Astrocyte of the hippocampus (primary cell): ENCODE measurements around the gene DOLPP1.
A peak's percentile ranks its signal among the peaks of the same experiment; 100 is the strongest.
"Not testable (repeated sequence)": the region's sequence is repeated elsewhere in the genome, so short reads cannot be mapped to it uniquely, and the experiment has no call there.

ENCODE experiments used
- DNase-seq: peaks from one replicate; pipeline ENCODE4 v3.0.0; 2011; ENCODE audit warnings: low read depth, low spot score

DOLPP1 gene, protein sequence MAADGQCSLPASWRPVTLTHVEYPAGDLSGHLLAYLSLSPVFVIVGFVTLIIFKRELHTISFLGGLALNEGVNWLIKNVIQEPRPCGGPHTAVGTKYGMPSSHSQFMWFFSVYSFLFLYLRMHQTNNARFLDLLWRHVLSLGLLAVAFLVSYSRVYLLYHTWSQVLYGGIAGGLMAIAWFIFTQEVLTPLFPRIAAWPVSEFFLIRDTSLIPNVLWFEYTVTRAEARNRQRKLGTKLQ

DNA sequence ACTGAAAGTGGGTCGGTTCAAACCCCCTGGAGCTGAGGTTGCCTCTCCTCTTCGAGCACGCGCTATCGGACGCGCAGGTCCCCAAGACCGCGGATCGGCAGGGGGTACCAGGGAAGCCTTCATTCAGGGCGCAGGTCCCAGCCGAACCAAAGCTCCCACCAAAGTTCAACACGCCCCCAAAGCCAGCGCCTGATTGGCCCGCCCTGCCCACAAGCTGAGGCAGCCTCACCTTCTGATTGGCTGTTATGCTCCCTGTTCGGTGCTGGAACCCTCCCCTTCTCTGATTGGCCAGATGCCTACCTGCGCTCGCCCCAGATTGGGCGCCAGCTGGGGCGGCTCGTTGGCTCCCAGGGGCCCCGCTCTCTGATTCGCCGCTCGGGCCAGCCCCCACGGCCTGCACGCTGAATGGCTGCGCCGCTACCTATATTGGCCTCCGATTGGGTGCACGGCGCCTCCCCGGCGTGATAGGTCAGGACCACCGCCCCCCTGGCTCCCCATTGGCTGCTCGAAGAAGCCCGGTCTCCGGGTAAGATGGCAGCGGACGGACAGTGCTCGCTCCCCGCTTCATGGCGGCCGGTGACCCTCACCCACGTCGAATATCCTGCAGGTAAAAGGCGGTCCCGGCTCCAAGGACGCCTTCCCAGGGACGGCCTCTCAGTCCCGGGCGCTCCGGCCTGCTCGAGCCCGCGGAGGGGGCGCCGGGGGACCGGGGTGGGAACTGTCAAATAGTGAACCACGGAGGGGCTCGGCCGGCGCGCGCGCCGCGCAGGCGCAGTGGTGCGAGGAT lies at the start of gene DOLPP1:
TSS of gene DOLPP1 (plus strand) at position 511 of the 787 bp plus-strand sequence. CDS start at position 532, 21 bp downstream.
- peak; percentile 100 for DNase-seq

DNA sequence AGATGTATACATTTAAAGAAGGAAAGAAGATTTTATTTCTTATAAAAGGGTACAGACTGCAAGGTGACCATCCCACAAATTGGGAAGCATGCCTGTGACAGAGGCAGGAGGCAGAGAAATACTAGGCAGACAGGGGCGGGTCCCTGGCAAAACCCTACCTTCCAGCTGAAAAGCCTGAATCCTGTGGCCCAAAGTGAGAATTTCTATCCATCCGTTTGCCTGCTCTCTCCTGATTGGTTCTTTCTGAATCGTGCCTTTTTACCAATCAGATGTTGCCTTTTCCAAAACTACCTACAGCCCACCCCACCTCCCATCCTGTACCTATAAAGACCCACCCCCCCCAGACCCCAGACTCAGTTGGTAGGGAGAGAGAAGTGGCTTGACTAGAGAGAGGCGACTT lies 49.4 kb upstream of the DOLPP1 start:
- DNase-seq = no peak

DNA sequence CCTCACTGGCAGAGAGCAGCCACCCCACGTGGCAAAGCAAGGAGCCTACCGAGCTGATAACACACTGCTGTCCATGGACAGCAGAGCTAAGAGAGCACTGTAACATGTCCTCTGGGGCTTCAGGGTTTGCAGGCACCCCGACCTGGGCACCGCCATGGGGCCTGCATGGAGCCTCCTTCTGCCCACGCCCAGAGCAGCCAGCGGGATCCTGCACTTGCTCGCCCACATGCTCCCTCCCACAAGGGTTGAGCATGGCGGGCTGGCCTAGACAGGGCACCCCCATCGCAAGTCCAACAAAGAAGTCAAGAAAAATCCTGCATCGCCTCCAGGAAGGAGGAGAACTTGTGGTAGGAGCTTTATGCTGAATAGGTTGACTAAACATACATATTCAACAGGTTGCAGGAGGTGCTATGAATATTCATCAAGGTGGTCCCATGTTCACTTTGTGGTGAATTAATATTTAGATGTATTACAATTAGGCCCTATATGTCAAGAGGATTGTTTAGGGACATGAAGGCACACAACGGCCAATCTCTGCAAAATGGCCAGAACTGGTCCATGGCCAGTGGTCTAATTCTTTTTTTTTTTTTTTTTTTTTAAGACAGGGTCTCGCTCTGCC lies 48.3 kb upstream of the DOLPP1 start:
- no peak for DNase-seq

DNA sequence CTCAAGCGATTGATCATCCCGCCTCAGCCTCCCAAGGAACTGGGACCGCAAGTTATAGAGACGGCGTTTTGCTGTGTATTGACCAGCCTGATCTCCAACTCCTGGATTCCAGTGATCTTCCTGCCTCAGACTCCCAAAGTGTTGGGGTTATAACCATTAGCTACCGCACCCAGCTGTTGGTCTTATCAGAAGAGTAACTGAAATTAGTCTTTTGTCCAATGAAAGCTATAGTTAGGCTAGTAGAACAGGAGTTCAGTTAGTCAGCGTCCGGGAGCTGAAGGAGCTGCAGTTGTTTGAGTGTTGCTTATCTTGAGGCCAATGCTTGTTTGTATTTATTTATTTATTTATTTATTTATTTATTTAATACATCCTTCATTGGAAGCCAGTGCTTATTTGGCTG lies 47.7 kb upstream of the DOLPP1 start:
- no peak for DNase-seq

DNA sequence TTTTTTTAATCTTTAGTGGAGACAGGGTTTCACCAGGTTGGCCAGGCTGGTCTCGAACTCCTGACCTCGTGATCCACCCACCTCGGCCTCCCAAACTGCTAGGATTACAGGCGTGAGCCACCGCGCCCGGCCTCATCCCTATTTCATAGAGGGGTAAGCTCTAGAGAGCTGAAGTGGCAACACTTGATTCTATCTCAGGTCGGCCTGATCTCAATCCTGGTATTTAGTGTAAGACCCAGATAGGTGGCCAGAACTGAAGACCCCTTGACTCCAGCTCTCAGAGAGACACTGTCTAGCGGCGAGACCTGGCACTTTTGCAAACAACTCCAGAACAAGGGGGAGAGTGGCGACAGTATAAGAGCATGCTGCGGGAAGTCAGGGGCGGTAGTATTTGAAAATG lies 45.1 kb upstream of the DOLPP1 start:
- DNase-seq = not testable (repeated sequence)

DNA sequence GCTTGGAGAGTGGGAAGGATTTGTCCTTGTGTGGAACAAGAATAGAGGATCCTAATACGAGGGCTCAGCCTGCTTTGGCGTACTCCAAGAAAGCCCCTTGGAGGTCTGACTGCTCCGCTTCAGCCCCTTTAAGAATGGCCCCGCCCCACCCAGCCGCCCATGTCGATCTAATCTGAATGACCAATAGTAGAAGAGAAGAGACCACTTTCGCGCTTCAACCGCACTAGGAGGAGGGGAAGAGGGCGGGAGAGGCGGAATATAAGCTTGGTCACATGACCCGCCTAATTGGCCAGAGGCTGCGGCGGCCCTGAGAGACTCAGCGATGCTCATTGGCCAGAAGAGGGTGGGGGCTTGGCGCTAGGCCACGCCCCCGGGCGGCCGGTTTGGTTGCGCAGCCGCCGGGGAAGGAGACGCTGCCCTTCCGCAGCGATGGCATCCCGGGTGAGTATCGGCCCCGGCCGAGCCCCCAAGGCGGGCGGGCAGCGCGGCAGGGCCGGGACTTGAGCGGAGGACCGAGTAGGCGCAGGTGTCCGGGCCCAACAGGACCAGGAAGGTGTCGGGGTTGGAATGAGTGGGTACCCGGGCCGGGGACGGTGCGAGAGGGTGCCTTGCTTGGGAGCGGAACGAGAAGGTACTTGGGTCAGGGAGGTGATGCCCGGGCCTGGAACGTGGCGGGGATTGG lies 44.5 kb upstream of the DOLPP1 start, which contains the start of gene MIGA2:
TSS of gene MIGA2 (plus strand) at position 386 of the 682 bp plus-strand sequence. CDS start 3,969 bp downstream, outside the sequence.
- DNase-seq = peak; percentile 100

DNA sequence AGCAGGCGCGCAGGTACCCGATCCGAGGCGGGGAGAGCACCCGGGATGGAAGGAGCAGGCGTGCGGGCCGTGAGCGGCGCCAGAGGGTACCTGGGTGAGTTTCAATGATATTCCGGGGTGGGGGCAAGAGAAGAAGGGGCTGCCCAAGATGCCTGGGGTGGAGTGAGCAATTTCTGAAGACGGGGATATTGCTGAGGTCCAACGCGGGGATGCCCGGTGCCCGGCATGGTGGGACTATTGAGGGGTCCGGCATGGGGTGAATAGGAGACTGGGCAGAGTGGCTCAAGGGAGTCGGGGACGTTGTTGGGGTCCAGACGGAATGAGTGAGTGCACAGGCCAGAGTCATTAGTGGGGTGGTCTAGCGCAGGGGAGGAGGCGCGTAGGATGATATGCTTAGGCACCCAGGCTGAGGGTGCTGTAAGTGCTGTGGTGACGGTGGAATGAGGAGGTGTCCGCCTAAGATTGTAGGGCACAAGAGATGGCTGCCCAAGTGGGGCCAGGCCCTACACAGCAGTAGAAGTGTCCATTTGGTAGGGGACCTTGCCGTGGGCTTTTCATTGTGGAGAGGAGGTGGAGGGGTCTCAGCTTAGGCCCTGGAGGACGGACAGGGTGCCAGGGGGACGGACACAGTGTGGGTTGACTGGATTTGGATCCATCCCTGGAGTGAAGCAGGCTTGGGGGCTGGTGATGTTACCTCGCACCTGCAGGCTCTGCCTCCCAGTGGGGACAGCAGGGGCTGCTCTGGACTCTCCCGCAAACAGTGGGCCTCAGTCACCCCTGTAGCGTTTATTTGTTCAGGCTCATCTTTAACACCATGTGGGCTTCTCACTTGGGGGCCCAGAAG lies 43.8 kb upstream of the DOLPP1 start:
- DNase-seq = no peak

DNA sequence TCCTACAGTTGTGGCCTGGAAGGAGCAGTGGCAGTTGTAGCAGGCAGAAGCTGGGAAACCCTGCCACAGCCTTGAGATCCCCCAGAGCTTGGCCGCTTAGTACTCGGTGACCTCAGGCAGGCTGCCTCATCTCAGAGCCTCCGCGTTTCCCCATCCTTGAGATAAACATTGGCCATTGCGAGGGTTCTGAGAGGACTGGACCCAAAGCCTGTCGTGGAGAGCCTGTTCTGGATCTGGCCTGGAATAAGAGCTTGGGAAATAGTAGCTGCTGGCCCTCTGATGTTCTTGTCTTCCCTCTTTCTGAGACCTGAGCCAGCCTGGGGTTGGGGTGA lies 43.2 kb upstream of the DOLPP1 start:
- DNase-seq = no peak

DNA sequence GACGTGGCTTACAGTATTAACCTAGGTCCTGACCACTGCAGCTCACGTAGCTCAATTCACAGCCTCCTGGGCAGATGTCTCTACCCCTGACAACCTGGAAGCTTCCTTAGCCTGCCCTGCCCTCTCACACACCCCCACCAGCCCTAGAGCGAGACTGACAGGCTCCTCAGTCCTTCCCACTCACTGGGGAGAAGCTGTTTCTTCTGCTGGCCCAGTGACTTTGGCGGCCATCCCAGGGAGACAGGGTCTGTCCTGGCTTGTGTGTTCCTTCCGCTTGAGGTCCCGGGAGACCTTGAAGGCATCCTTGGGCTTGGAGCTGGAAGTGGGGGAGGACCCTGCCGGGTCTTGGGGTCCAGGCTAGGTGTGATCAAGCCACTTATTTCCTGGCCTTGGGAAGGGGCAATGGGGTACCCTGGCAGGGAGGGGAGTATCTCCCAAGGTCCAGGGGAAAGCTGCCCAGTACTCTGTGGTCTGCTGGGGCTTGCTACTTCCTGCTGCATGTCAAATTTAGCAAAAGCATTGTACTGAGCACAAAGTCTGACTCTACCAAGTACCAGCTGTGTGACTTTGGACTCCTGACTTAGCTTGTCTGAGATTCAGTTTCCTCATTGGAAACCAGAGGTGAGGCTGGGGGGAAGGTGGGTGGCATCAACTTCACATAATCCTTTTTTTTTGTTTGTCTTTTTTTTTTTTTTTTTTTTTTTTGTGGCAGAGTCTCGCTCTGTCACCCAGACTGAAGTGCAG lies 42.6 kb upstream of the DOLPP1 start:
- DNase-seq = no peak

DNA sequence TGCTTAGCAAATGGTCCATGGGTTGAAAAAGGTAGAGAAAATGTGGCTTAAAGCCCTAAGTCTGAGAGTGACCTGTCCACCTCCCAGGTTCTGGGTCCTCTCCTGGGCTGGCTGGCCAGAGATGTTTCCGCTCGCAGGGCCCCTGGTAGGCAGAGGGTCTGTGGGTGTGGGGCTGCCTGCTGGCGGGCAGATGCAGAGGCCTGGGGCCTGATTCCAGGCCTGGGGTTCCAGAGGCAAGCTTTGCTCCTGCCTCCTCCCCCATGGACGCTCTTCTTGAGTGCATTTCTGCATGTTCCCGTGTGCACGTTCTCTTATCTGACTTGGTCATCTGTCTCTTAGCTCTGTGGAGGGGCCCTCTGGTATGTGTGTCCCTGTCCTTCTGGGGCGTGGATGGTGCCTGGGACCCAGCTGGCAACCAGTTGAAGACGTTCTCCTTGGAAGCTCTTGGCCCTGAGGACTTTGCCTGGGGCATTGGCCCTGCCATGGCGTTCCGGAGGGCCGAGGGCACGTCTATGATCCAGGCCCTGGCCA lies 40.7 kb upstream of the DOLPP1 start:
- no peak for DNase-seq

DNA sequence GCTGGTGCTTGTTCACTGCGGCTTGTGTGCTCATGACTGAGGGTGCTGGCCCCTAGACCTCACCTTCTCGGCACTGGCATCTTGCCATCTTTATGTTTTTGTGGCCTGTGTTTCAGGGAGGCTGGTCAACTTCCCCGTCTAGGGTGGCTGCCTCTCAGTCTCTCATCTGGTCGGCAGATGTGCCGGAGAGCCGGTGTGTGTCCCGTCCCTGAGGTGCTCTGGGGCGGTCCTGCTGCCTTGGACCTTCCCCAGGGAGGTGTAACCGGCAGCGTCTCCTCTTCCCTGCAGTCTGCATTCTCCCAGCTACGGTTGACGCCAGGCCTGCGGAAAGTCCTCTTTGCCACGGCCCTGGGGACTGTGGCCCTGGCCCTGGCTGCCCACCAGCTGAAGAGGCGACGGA lies 38.9 kb upstream of the DOLPP1 start:
- no peak for DNase-seq

DNA sequence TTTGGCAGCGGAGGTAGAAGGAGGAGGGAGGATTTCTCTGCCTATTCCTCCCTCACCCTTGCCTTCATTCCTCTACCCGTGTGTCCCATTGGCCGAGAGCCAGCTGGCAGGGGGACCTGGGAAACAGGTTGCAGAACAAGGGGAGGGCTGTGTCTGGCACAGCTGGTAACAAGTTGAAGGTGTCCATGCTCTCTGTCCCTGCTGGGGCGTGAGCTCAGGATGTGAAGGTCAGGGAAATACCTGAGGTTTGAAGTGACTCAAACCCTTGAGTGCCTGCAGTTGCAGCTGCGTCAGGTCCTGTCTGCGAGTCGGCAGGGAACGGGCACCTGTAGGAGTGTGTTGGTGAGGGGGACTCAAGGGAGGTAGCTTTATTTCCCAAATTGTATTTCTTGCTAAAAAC lies 28.3 kb upstream of the DOLPP1 start:
- DNase-seq = peak; percentile 28

DNA sequence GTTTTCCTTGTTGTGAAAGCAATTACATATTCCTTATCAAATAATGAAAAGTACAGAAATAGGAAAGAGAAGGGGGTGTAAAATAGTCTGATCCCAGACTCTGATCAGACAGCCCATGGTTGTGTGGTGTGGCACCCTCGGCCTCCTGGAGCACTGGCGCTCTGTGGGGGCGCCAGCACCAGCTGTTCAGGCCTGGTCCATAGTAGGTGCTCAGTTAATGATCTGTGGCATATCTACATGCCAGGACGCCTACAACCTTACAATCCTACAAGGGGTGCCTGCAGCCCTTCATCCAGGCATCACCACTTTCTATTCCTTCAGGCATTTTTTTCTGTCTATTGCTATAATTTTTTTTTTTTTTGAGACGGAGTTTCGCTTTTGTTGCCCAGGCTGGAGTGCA lies 27.9 kb upstream of the DOLPP1 start:
- DNase-seq = no peak

DNA sequence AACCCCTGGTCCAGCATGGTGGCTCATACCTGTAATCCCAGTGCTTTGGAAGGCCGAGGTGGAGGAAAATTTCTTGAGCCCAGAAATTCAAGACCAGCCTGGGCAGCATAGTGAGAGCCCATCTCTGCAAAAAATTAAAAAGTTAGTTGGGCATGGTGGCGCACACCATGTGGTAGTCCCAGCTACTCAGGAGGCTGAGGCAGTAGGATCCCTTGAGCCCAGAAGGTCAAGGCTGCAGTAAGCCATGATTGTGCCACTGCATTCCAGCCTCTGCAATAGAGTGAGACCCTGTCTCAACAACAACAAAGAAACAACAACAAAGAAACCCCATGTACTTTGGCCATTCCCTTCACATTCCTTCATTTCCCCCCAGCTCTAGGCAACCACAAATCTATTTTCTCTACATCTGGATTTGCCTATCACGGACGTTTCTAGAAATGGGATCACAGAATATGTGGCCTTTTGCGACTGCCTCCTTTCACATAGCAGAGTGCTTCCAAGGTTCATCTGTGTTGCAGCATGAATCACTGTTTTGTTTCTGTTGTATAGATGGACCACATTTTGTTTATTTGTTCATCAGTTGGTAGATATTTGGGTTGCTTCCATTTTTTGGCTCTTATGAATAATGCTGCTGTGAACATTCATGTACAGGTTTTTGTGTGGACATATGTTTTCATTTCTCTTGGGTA lies 26.6 kb upstream of the DOLPP1 start:
- DNase-seq = no peak

DNA sequence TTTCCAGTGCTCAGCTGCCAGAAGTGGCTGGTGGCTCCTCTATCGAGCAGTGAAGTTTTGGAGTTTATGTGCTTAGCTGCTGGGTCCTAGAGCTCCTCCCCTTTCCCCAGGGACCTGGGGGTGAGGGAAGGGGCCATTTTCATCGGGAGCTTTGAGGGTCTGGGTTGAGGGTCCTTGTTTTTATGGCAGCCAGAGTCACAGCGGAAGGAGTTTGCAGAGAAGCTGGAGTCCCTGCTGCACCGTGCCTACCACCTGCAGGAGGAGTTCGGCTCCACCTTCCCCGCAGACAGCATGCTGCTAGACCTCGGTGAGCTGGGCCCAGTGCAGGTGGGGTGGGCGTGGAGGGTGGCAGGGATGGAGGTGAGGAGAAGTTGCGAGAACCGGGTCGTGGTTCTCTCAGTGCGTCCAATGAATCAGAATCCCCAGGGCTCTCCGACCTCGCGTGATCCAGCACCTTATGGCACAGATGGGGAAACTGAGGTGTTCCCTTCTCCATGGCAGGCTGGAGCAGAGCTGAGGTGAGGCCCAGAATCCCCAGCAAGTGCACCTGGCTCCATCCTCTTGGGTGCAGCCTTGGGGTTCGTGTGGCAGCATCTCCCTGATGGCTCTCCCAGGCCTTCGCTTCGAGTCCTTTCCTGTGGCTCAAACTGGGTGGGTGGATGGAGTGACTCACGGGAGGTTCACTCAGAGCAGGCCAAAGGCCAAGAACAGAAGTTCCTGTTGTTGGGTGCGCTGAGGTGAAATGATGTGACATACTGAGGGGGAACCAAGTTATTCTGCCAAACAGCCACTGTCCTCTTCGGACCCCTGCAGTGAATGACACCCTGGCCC lies 21.7 kb upstream of the DOLPP1 start:
- peak; percentile 18 for DNase-seq

DNA sequence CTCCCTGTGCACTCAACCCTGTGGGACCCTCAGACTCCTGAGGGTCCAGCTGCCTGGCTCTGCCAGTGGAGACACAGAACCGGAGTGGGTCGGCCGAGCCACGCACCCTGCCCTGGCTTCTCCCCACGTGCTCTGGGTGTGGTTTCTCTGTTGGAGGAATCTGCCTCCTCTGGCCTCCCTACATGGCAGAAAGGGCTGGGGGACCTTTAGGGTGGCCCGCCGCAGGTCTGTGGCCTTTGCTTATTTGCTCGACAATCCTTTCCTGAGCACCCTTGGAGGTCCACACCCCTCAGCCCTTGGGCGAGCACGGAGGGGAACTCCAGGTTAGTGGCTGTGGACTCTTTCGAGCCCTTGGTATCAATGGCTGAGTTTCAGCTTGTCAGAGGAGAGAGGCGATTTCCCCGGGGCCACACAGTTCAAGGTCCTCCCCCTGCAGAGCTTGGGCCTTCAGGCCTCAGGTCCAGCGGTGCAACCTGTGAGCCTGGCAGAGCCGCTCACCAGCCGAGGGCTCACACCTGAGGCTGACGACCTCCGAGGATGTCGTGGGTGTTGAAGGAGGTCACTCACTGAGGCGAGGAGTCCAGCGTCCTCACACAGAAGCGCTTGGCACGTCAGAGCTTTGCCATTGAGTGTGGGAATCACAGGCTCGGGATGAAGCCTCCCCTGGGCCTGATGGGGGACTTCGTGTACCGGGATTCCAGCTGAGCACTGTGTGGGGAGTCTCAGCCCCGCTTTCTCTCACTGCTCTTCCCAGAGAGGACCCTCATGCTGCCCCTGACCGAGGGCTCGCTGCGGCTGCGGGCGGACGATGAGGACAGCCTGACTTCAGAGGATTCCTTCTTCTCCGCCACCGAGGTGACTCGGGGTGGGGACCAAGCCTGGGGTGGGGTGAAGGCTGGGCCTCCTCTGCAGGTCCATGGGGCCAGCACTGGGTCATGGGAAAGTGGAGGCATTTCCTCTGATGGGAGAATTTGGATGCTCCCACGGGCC lies 20.8 kb upstream of the DOLPP1 start:
- DNase-seq = no peak

DNA sequence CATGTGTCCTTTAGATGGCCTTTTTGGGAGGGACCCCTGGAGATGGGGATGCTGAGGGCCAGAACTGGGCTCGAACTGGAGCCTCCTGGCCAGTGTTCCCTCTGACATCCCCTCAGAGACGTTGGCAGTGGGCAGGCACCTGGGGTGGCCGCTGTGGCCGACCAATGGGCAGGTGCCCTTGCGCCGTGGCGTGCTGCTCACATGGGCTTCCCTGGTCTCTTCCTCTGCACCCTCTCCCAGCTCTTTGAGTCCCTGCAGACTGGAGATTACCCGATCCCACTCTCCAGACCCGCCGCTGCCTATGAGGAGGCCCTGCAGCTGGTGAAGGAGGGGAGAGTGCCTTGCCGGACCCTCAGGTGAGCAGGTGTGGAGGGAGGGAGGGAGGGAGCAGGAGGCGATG lies 19.9 kb upstream of the DOLPP1 start:
- DNase-seq = no peak

DNA sequence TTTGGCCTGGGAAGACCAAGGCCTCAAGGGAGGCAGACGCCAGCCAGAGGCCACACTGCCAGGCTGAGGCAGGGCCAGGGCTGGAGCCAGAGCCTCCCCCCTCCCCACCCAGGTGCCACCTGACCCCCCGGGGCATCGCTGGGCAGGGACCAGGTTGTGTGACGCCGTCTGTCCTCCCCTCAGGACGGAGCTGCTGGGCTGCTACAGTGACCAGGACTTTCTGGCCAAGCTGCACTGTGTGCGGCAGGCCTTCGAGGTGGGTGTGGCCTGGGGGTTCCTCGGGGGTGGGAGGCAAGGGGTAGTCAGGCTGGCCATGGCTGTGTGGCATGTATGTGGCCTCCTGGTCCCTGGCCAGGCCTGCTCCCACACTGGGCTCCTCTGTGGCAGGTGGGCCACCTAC lies 17.9 kb upstream of the DOLPP1 start:
- DNase-seq = no peak
